GM23338 (cell line): Measurements from ENCODE around the gene DOCK10. TPM values are rescaled to one million over a fixed set of nuclear protein-coding genes. Genes with fewer than 3 reads are reported as not detected.

Experiments
- ATAC-seq: fragments of 200-7000 bp; cut with Tn5 transposase; 3 replicates; pipeline ENCODE4 v1.9.1; 2020
- DNase-seq: peaks from one replicate; pipeline ENCODE4 v3.0.0-alpha.2; 2015; ENCODE audit warnings: low spot score
- H2AFZ ChIP-seq: fragments of 200-600 bp; sonication (generic); 2 replicates; pipeline ENCODE4 v1.8.0; 2016; ENCODE audit warnings: antibody characterized with exemption, mild to moderate bottlenecking, moderate library complexity
- H3F3A ChIP-seq: fragments of 200-600 bp; sonication (generic); replicated peaks from 2 replicates; pipeline ENCODE4 v1.8.0; 2017; ENCODE audit warnings: antibody characterized with exemption, mixed run types, low read depth
- H3K27ac ChIP-seq: fragments of 200-600 bp; sonication (generic); 2 replicates; pipeline ENCODE4 v1.6.1; 2016; ENCODE audit warnings: low read depth
- H3K27me3 ChIP-seq: fragments of 200-600 bp; sonication (generic); 2 replicates; pipeline ENCODE4 v1.8.0; 2016; ENCODE audit warnings: mild to moderate bottlenecking, mixed run types, moderate library complexity; ENCODE audit not compliant: insufficient read depth
- H3K36me3 ChIP-seq: fragments of 200-600 bp; sonication (generic); 2 replicates; pipeline ENCODE4 v1.8.0; 2016; ENCODE audit warnings: mild to moderate bottlenecking; ENCODE audit not compliant: insufficient read depth
- H3K4me1 ChIP-seq: fragments of 200-600 bp; sonication (generic); 2 replicates; pipeline ENCODE4 v1.8.0; 2016; ENCODE audit warnings: mild to moderate bottlenecking, moderate library complexity; ENCODE audit not compliant: insufficient read depth
- H3K4me2 ChIP-seq: fragments of 200-600 bp; sonication (generic); 2 replicates; pipeline ENCODE4 v1.7.1; 2017; ENCODE audit warnings: mixed run types
- H3K4me3 ChIP-seq: fragments of 200-600 bp; sonication (generic); 2 replicates; pipeline ENCODE4 v1.6.1; 2016; ENCODE audit warnings: mixed run types
- H3K79me2 ChIP-seq: fragments of 200-600 bp; sonication (generic); replicated peaks from 2 replicates; pipeline ENCODE4 v1.8.0; 2017; ENCODE audit warnings: mild to moderate bottlenecking; ENCODE audit not compliant: insufficient read depth
- H3K9me2 ChIP-seq: fragments of 200-600 bp; sonication (generic); 2 replicates; pipeline ENCODE4 v1.8.0; 2017; ENCODE audit not compliant: insufficient read depth
- H4K20me1 ChIP-seq: fragments of 200-600 bp; sonication (generic); replicated peaks from 2 replicates; pipeline ENCODE4 v1.8.0; 2017; ENCODE audit warnings: mild to moderate bottlenecking; ENCODE audit not compliant: insufficient read depth
- H3K27ac Mint-ChIP-seq: 2 replicates; pipeline ENCODE4 v1.8.0; 2020; ENCODE audit warnings: inconsistent platforms, mild to moderate bottlenecking, moderate library complexity, mixed read lengths
- H3K27me3 Mint-ChIP-seq: 3 replicates; pipeline ENCODE4 v1.8.0; 2022; ENCODE audit warnings: low read depth, mild to moderate bottlenecking, moderate library complexity, mixed read lengths, inconsistent platforms; ENCODE audit not compliant: insufficient read depth, poor library complexity
- H3K36me3 Mint-ChIP-seq: 3 replicates; pipeline ENCODE4 v1.8.0; 2021; ENCODE audit warnings: low read depth, mild to moderate bottlenecking, inconsistent platforms, moderate library complexity, mixed read lengths
- H3K4me1 Mint-ChIP-seq: 3 replicates; pipeline ENCODE4 v1.8.0; 2020; ENCODE audit warnings: mild to moderate bottlenecking, inconsistent platforms, mixed read lengths
- H3K4me3 Mint-ChIP-seq: 3 replicates; pipeline ENCODE4 v1.8.0; 2021; ENCODE audit warnings: moderate library complexity, mild to moderate bottlenecking, inconsistent platforms, mixed read lengths
- H3K9me3 Mint-ChIP-seq: 3 replicates; pipeline ENCODE4 v1.8.0; 2020; ENCODE audit warnings: moderate library complexity, mild to moderate bottlenecking, inconsistent platforms, mixed read lengths
- CREB1 ChIP-seq: fragments of 250-450 bp; sonication (Bioruptor Pico); IDR thresholded peaks from 2 replicates; pipeline ENCODE4 v1.5.0; 2020; ENCODE audit warnings: low read depth, mild to moderate bottlenecking, moderate library complexity
- ETS1 ChIP-seq: IDR thresholded peaks from 2 replicates; pipeline ENCODE4 v1.6.1; 2016; ENCODE audit warnings: antibody characterized with exemption
- EZH2phosphoT487 ChIP-seq: fragments of 200-600 bp; sonication (generic); IDR thresholded peaks from one replicate; pipeline ENCODE4 v1.8.1; 2018; ENCODE audit warnings: antibody characterized with exemption; ENCODE audit not compliant: unreplicated experiment
- STAT1 ChIP-seq: IDR thresholded peaks from one replicate; pipeline ENCODE4 v1.6.1; 2016; ENCODE audit warnings: antibody characterized with exemption; ENCODE audit not compliant: unreplicated experiment
- ZNF114 ChIP-seq: fragments of 250-450 bp; sonication (Bioruptor Pico); IDR thresholded peaks from 2 replicates; pipeline ENCODE4 v1.5.0; 2020; ENCODE audit warnings: mild to moderate bottlenecking, moderate library complexity
- ZNF331 ChIP-seq: fragments of 250-450 bp; sonication (Bioruptor Pico); IDR thresholded peaks from 2 replicates; pipeline ENCODE4 v1.5.0; 2020; ENCODE audit warnings: low read depth, mild to moderate bottlenecking, moderate library complexity
- polyA plus RNA-seq: library from polyadenylated mRNA; unstranded; fragments of >200 nt; fragmentation: Nextera tagmentation; extraction: Ambion mirVana; gene quantifications from 2 replicates; pipeline ENCODE4 v1.2.1, GENCODE V29; 2016
- total RNA-seq: library from RNA; depleted of rRNA; stranded (reverse); fragments of >200 nt; shearing (Covaris generic); gene quantifications from 2 replicates; pipeline ENCODE4 v1.2.3, GENCODE V29; 2014
- TF ChIP-seq, protein P1 (sequence below): fragments of 250-450 bp; sonication (Bioruptor Pico); IDR thresholded peaks from 2 replicates; pipeline ENCODE4 v1.5.0; 2020; ENCODE audit warnings: mild to moderate bottlenecking, moderate library complexity
- TF ChIP-seq, protein P2 (sequence below), 2 experiments: fragments of 200-600 bp in 1 of 2; sonication (generic) in 1 of 2; conservative IDR thresholded peaks; 2 replicates each; pipeline versions ENCODE4 v1.5.1 to v1.6.1; 2016 to 2017; ENCODE audit warnings: antibody characterized with exemption in 2 of 2, low read depth in 2 of 2, mild to moderate bottlenecking in 2 of 2, moderate library complexity in 1 of 2
- TF ChIP-seq, protein P3 (sequence below): IDR thresholded peaks from one replicate; pipeline ENCODE4 v1.6.1; 2018; ENCODE audit warnings: antibody characterized with exemption; ENCODE audit not compliant: unreplicated experiment

Gene DOCK10
- total and polyA plus RNA-seq, 2 experiments from 2014 or later = 1.0 to 1.7 TPM

DNA sequence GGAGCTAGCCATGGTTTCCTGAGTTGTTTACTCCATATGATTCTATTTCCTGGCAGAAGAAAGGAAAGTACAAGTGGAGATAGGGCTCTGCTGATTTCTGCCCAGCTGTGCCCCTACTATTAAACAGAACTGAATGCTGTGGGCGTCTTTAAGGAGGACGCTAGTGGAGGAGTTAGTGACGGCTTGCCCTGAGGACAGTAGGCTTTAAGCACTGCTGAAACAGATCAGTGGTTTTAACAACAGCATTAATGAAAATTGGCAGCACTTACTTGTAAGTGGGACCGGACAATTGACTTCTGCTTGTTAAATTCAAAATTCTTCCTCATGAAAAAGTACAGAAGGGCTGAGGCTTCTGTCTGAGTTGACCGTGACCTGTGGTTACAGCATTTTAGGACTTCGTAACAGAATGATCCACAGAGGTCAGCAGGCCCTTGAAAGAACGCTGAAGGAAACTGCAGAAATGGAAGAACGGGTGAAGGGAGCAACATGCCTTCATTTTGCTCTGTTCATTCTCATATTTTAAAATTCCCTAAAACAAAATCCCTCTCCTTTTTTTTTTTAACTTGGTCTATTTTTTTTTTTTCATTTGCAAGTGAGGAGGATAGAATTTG lies 245.5 kb downstream of the DOCK10 start:
- Histone ChIP-seq H3K4me1 (no peaks in the 10 kb centered on the region), H3K27me3 (no peaks in the 10 kb centered on the region), H3K27ac (no peak overlapping the region), H3K4me2 (no peak overlapping the region), H3K36me3 (no peaks in the 10 kb centered on the region), H3F3A (no peaks in the 10 kb centered on the region), H4K20me1 (no peaks in the 10 kb centered on the region), H2AFZ (no peak overlapping the region), H3K9me2 (no peaks in the 10 kb centered on the region; the same call in 1 of the 2 replicates), H3K4me3 (no peak overlapping the region), H3K79me2 (no peaks in the 10 kb centered on the region)
- ATAC-seq (no peak), DNase-seq (no peak)
- Mint-ChIP-seq H3K4me1 (peaks cover 4% of the 10 kb centered on the region; the same call in 1 of the 3 replicates), H3K36me3 (no peaks in the 10 kb centered on the region), H3K27me3 (peaks cover 2% of the 10 kb centered on the region), H3K27ac (no peak overlapping the region), H3K4me3 (no peak overlapping the region), H3K9me3 (no peaks in the 10 kb centered on the region)
- TF ChIP-seq STAT1 = no peak

DNA sequence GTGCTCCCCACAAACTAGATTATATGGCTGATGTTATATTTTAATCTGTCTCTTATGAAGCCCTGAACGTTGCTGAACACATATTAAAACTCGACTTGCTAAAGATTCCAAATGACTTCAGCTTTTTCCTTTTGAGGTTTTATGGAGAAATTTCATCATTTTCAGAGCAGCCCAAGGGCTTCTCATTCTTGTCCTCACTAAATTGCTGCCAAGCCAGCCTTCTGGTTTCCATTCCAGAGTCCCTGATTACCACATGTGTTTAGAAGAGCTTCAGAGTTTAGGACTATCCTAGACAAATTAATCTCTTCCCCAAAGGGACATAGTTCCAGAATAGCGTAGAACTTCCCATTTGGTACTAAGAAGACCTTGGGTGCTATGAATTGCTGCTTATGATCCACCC lies 248.3 kb downstream of the DOCK10 start:
- Mint-ChIP-seq H3K4me3 (no peak overlapping the region), H3K27me3 (peaks cover 2% of the 10 kb centered on the region), H3K36me3 (no peaks in the 10 kb centered on the region), H3K9me3 (no peaks in the 10 kb centered on the region), H3K27ac (no peak overlapping the region), H3K4me1 (no peaks in the 10 kb centered on the region)
- Histone ChIP-seq H3K4me3 (no peak overlapping the region), H3K9me2 (no peaks in the 10 kb centered on the region; the same call in 1 of the 2 replicates), H3K27ac (no peak overlapping the region), H3K4me1 (no peaks in the 10 kb centered on the region), H4K20me1 (no peaks in the 10 kb centered on the region), H2AFZ (no peak overlapping the region), H3K4me2 (no peak overlapping the region), H3K79me2 (no peaks in the 10 kb centered on the region), H3F3A (no peaks in the 10 kb centered on the region), H3K27me3 (no peaks in the 10 kb centered on the region), H3K36me3 (no peaks in the 10 kb centered on the region)
- no peak for DNase-seq
- ATAC-seq = no peak
- no peak for TF ChIP-seq CREB1
- TF ChIP-seq, protein P1, sequence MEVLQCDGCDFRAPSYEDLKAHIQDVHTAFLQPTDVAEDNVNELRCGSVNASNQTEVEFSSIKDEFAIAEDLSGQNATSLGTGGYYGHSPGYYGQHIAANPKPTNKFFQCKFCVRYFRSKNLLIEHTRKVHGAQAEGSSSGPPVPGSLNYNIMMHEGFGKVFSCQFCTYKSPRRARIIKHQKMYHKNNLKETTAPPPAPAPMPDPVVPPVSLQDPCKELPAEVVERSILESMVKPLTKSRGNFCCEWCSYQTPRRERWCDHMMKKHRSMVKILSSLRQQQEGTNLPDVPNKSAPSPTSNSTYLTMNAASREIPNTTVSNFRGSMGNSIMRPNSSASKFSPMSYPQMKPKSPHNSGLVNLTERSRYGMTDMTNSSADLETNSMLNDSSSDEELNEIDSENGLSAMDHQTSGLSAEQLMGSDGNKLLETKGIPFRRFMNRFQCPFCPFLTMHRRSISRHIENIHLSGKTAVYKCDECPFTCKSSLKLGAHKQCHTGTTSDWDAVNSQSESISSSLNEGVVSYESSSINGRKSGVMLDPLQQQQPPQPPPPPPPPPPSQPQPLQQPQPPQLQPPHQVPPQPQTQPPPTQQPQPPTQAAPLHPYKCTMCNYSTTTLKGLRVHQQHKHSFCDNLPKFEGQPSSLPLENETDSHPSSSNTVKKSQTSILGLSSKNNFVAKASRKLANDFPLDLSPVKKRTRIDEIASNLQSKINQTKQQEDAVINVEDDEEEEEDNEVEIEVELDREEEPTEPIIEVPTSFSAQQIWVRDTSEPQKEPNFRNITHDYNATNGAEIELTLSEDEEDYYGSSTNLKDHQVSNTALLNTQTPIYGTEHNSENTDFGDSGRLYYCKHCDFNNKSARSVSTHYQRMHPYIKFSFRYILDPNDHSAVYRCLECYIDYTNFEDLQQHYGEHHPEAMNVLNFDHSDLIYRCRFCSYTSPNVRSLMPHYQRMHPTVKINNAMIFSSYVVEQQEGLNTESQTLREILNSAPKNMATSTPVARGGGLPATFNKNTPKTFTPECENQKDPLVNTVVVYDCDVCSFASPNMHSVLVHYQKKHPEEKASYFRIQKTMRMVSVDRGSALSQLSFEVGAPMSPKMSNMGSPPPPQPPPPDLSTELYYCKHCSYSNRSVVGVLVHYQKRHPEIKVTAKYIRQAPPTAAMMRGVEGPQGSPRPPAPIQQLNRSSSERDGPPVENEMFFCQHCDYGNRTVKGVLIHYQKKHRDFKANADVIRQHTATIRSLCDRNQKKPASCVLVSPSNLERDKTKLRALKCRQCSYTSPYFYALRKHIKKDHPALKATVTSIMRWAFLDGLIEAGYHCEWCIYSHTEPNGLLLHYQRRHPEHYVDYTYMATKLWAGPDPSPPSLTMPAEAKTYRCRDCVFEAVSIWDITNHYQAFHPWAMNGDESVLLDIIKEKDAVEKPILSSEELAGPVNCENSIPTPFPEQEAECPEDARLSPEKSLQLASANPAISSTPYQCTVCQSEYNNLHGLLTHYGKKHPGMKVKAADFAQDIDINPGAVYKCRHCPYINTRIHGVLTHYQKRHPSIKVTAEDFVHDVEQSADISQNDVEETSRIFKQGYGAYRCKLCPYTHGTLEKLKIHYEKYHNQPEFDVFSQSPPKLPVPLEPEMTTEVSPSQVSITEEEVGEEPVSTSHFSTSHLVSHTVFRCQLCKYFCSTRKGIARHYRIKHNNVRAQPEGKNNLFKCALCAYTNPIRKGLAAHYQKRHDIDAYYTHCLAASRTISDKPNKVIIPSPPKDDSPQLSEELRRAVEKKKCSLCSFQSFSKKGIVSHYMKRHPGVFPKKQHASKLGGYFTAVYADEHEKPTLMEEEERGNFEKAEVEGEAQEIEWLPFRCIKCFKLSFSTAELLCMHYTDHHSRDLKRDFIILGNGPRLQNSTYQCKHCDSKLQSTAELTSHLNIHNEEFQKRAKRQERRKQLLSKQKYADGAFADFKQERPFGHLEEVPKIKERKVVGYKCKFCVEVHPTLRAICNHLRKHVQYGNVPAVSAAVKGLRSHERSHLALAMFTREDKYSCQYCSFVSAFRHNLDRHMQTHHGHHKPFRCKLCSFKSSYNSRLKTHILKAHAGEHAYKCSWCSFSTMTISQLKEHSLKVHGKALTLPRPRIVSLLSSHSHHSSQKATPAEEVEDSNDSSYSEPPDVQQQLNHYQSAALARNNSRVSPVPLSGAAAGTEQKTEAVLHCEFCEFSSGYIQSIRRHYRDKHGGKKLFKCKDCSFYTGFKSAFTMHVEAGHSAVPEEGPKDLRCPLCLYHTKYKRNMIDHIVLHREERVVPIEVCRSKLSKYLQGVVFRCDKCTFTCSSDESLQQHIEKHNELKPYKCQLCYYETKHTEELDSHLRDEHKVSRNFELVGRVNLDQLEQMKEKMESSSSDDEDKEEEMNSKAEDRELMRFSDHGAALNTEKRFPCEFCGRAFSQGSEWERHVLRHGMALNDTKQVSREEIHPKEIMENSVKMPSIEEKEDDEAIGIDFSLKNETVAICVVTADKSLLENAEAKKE (CRISPR knock-in tag) = no peak
- TF ChIP-seq, protein P2, sequence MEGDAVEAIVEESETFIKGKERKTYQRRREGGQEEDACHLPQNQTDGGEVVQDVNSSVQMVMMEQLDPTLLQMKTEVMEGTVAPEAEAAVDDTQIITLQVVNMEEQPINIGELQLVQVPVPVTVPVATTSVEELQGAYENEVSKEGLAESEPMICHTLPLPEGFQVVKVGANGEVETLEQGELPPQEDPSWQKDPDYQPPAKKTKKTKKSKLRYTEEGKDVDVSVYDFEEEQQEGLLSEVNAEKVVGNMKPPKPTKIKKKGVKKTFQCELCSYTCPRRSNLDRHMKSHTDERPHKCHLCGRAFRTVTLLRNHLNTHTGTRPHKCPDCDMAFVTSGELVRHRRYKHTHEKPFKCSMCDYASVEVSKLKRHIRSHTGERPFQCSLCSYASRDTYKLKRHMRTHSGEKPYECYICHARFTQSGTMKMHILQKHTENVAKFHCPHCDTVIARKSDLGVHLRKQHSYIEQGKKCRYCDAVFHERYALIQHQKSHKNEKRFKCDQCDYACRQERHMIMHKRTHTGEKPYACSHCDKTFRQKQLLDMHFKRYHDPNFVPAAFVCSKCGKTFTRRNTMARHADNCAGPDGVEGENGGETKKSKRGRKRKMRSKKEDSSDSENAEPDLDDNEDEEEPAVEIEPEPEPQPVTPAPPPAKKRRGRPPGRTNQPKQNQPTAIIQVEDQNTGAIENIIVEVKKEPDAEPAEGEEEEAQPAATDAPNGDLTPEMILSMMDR (conservative IDR thresholded peaks at IDR 0.05; ENCODE audit: low read depth in 2 of 2) = no peak
- no peak for TF ChIP-seq ZNF331 (CRISPR knock-in tag)
- no peak for TF ChIP-seq ETS1
- TF ChIP-seq, protein P3, sequence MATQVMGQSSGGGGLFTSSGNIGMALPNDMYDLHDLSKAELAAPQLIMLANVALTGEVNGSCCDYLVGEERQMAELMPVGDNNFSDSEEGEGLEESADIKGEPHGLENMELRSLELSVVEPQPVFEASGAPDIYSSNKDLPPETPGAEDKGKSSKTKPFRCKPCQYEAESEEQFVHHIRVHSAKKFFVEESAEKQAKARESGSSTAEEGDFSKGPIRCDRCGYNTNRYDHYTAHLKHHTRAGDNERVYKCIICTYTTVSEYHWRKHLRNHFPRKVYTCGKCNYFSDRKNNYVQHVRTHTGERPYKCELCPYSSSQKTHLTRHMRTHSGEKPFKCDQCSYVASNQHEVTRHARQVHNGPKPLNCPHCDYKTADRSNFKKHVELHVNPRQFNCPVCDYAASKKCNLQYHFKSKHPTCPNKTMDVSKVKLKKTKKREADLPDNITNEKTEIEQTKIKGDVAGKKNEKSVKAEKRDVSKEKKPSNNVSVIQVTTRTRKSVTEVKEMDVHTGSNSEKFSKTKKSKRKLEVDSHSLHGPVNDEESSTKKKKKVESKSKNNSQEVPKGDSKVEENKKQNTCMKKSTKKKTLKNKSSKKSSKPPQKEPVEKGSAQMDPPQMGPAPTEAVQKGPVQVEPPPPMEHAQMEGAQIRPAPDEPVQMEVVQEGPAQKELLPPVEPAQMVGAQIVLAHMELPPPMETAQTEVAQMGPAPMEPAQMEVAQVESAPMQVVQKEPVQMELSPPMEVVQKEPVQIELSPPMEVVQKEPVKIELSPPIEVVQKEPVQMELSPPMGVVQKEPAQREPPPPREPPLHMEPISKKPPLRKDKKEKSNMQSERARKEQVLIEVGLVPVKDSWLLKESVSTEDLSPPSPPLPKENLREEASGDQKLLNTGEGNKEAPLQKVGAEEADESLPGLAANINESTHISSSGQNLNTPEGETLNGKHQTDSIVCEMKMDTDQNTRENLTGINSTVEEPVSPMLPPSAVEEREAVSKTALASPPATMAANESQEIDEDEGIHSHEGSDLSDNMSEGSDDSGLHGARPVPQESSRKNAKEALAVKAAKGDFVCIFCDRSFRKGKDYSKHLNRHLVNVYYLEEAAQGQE = no peak
- no peak for TF ChIP-seq ZNF114 (CRISPR knock-in tag)
- TF ChIP-seq EZH2phosphoT487 = no peak
